LNCaP clone FGC (cell line): ENCODE results near the gene WWC2.

Experiments
- DNase-seq: peaks from one replicate; pipeline ENCODE4 v3.0.0-alpha.2; 2011; ENCODE audit warnings: low read depth
- H3K4me3 ChIP-seq: 2 replicates; pipeline ENCODE4 v1.5.1; 2011; ENCODE audit warnings: mild to moderate bottlenecking, low read depth, low read length, control low read depth
- CTCF ChIP-seq: IDR thresholded peaks from 2 replicates; pipeline ENCODE4 v1.5.1; 2012; ENCODE audit warnings: mild to moderate bottlenecking; ENCODE audit not compliant: control insufficient read depth, insufficient read depth; ENCODE audit errors: extremely low read depth

The WWC2 gene

GRCh38 chr4:183291070-183291469 is 192.0 kb downstream of the WWC2 start:
- DNase-seq, result no peak
- H3K4me3 ChIP-seq, result no peak overlapping the region
- no peak for TF ChIP-seq CTCF

- TF ChIP-seq CTCF, result no peak
- no peak for DNase-seq
Observed at GRCh38 chr4:183295711-183296110, 196.7 kb downstream of the WWC2 start.

GRCh38 chr4:183297675-183298074 is 198.6 kb downstream of the WWC2 start:
- no peak overlapping the region for H3K4me3 ChIP-seq
- TF ChIP-seq CTCF, result no peak
- no peak for DNase-seq

More at GRCh38 chr4:183295711-183296110, 196.7 kb downstream of the WWC2 start:
- no peak overlapping the region for H3K4me3 ChIP-seq

GRCh38 chr4:183299464-183299863 is 200.4 kb downstream of the WWC2 start:
- no peak overlapping the region for H3K4me3 ChIP-seq
- no peak for TF ChIP-seq CTCF
- DNase-seq, result no peak

GRCh38 chr4:183300070-183300469 is 201.0 kb downstream of the WWC2 start:
- TF ChIP-seq CTCF, result no peak

GRCh38 chr4:183300655-183301054 is 201.6 kb downstream of the WWC2 start:
- no peak overlapping the region for H3K4me3 ChIP-seq
- DNase-seq, result no peak
- no peak for TF ChIP-seq CTCF

More at GRCh38 chr4:183300070-183300469, 201.0 kb downstream of the WWC2 start:
- no peak for DNase-seq
- H3K4me3 ChIP-seq, result no peak overlapping the region

GRCh38 chr4:183303301-183303700 is 204.2 kb downstream of the WWC2 start:
- no peak for DNase-seq
- H3K4me3 ChIP-seq, result no peak overlapping the region
- no peak for TF ChIP-seq CTCF
